ENCODE results near the gene USP12.

- no peak for TF ChIP-seq EZH2 (IDR thresholded peaks at IDR 0.05)
- TF ChIP-seq POLR2AphosphoS5 (IDR thresholded peaks at IDR 0.05; ENCODE audit: borderline replicate concordance, low read depth, low read length): no peak
- TF ChIP-seq FOXP2 (optimal IDR thresholded peaks at IDR 0.05; ENCODE audit: control extremely low read depth, extremely low read length, insufficient read depth): no peak
Observed at GRCh38 chr13:27117158-27117557, 54.5 kb downstream of the USP12 start.

Data from SK-N-MC (cell line).